Subcutaneous abdominal adipose tissue (tissue), 5 donors: ENCODE data around the gene ARG2.

Experiments used
- H3K27ac ChIP-seq: one replicate; pipeline ENCODE4 v1.7.0; 2013; ENCODE audit warnings: low read depth, mild to moderate bottlenecking, inconsistent platforms, low read length, moderate library complexity
- H3K27me3 ChIP-seq, 5 donors: one replicate each; pipeline ENCODE4 v1.7.0; 2013; ENCODE audit warnings: low read length in 5 of 5, inconsistent platforms in 1 of 5; ENCODE audit not compliant: control insufficient read depth in 5 of 5, insufficient read depth in 4 of 5
- H3K36me3 ChIP-seq, 5 donors: one replicate each; pipeline ENCODE4 v1.7.0; 2013; ENCODE audit warnings: low read length in 5 of 5; ENCODE audit not compliant: control insufficient read depth in 5 of 5, insufficient read depth in 5 of 5
- H3K4me1 ChIP-seq, 5 donors: one replicate each; pipeline ENCODE4 v1.7.0; 2013; ENCODE audit warnings: low read length in 5 of 5, mild to moderate bottlenecking in 3 of 5, moderate library complexity in 1 of 5; ENCODE audit not compliant: control insufficient read depth in 5 of 5, insufficient read depth in 5 of 5
- H3K4me3 ChIP-seq, 5 donors: one replicate each; pipeline ENCODE4 v1.7.0; 2013; ENCODE audit warnings: low read length in 5 of 5, low read depth in 1 of 5
- H3K9ac ChIP-seq, 5 donors: one replicate each; pipeline ENCODE4 v1.7.0; 2013; ENCODE audit warnings: low read length in 5 of 5, mild to moderate bottlenecking in 4 of 5, moderate library complexity in 3 of 5
- H3K9me3 ChIP-seq, 5 donors: one replicate each; pipeline ENCODE4 v1.7.0; 2013; ENCODE audit warnings: low read length in 5 of 5; ENCODE audit not compliant: control insufficient read depth in 5 of 5
- donor health status: healthy.
- donor health status: healthy.
- donor health status: healthy.
- donor health status: healthy.
- donor health status: healthy.

ARG2 gene

DNA sequence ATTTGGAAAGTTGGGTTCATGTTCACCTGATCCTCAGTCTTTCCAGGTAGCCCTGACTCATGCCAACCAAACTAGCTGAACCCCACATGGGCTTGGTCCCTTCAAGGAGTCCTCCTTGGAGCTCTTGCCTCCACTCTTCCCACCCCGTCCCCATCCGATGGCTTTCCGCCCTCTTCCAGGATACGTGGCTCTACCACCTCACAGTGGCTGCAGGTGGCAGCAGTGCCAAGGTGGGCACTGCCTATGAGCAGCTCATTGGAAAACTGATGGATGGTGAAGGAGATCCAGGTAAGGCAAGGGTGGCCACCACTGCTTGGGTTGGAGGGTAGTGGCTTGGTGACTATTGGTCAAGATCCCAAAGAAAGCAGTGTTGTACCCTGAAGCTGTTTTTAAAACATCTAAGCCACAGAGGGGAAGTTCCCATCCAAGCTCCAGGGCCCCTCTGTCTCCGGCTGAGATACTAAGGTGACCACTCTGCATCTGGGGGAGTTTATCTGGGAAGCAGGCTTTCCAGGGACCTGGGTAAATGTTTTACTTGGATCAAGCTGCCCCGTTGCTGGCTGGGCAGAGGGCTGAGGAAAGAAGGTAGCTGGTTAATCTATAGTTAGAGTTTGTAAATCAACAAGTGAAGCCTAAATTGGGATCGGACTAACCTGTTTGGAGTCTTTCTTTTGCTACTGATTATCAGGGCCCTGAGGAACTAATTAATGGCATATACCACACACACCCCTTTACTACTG, 43.3 kb upstream of the ARG2 start:
- H3K9ac ChIP-seq: no peak overlapping the region
- H3K27ac ChIP-seq: no peak overlapping the region
- peaks cover 0 to 31% (median 22%) of the 10 kb centered on the region in 5 donors for H3K36me3 ChIP-seq
- H3K27me3 ChIP-seq: no peaks in the 10 kb centered on the region
- H3K9me3 ChIP-seq: no peaks in the 10 kb centered on the region
- H3K4me3 ChIP-seq: no peak overlapping the region
- peaks cover 0 to 3% (median 0%) of the 10 kb centered on the region in 5 donors for H3K4me1 ChIP-seq

DNA sequence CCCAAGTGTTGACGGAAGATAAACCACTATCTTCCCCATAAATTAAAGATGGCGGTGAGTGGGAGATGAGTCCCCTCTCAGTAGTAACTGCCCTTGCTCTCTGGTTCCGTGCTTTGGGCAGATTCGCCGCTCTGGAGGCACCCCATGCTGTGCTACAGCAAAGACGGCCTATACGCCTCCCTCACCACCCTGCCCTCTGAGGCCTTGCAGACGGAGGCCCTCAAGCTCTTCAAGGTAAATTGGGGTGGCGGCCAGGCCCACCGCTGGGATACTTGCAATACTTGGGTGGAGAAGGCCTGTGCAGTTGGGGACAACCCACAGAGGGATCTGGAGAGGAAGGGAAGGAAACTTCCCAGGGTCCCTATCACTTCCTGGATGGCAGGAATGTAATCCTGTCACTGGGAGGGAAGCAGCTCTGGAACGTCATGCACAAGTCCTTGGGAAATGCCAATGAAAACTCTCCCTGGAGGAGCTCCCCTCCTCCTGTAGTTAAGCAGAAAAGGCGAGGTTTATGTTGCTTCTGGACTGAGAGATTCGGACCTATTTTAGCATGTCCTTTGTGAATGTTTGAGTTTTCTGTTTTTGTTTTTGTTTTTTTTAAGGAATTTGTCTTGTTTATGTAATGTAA, 42.4 kb upstream of the ARG2 start:
- no peak overlapping the region for H3K27ac ChIP-seq

DNA sequence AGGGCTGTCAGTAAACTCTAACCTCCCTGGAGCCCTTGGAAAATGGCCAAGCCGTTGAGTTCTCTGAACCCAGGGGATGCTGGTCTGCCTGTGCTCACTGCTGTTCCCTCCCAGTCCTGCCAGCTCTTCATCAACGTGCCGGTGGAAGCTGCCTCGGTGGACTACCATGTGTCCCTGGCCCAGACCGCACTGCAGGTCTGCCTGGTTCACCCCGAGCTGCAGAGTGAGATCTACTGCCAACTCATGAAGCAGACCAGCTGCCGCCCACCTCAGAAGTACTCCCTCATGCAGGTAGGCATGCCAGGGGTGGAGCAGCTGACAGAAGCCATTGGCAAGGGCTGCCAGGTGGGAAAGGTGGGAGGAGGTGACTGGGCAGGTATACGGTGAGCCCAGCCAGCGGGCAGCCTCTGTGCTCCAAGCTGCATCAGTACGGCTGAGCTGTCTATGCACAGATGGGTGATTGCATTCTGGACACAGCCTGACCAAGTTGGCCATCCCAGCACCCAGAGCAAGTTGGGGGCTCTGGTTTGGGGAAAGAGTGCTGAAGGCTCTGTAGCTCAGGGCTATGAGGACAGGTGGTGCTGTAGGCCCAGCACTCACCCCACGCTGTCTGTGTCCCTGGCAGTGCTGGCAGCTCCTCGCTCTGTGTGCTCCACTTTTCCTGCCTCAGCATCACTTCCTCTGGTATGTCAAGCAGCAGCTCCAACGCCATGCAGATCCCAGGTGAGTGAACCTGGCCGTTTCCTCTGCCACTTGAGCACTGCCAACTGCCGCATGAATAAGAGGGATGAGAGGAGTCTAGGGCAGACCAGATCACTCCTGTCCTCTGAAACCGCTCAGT, 41.6 kb upstream of the ARG2 start:
- H3K4me1 ChIP-seq: peaks cover 0 to 3% (median 0%) of the 10 kb centered on the region in 5 donors
- H3K4me3 ChIP-seq: no peak overlapping the region
- no peaks in the 10 kb centered on the region for H3K9me3 ChIP-seq
- H3K27ac ChIP-seq: no peak overlapping the region
- peaks cover 0 to 38% (median 22%) of the 10 kb centered on the region in 5 donors for H3K36me3 ChIP-seq
- H3K27me3 ChIP-seq: no peaks in the 10 kb centered on the region
- no peak overlapping the region for H3K9ac ChIP-seq

More for the DNA sequence above, 42.4 kb upstream of the ARG2 start:
- no peak overlapping the region for H3K9ac ChIP-seq
- H3K4me3 ChIP-seq: no peak overlapping the region
- peaks cover 0 to 38% (median 22%) of the 10 kb centered on the region in 5 donors for H3K36me3 ChIP-seq
- H3K9me3 ChIP-seq: no peaks in the 10 kb centered on the region
- H3K27me3 ChIP-seq: no peaks in the 10 kb centered on the region
- peaks cover 0 to 3% (median 0%) of the 10 kb centered on the region in 5 donors for H3K4me1 ChIP-seq

DNA sequence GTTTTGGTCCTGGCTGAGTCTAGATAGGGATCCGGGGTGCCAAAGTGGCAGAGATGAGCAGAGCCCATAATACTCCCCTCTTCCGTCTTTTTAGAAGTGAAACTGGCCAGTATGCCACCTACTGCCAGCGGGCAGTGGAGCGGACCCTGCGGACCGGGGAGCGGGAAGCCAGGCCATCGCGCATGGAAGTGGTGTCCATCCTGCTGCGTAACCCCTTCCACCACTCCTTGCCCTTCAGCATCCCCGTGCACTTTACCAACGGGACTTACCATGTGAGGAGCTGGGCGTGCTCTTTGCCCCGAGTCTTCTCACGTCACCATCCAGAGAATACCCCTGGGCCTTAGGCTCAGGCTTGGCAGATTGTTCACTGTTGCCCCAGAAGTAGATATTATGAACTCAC, 40.7 kb upstream of the ARG2 start:
- H3K36me3 ChIP-seq: peaks cover 0 to 38% (median 23%) of the 10 kb centered on the region in 5 donors
- no peak overlapping the region for H3K27ac ChIP-seq
- no peaks in the 10 kb centered on the region for H3K9me3 ChIP-seq
- H3K4me3 ChIP-seq: no peak overlapping the region
- peaks cover 0 to 3% (median 0%) of the 10 kb centered on the region in 5 donors for H3K4me1 ChIP-seq
- H3K9ac ChIP-seq: no peak overlapping the region
- H3K27me3 ChIP-seq: no peaks in the 10 kb centered on the region

DNA sequence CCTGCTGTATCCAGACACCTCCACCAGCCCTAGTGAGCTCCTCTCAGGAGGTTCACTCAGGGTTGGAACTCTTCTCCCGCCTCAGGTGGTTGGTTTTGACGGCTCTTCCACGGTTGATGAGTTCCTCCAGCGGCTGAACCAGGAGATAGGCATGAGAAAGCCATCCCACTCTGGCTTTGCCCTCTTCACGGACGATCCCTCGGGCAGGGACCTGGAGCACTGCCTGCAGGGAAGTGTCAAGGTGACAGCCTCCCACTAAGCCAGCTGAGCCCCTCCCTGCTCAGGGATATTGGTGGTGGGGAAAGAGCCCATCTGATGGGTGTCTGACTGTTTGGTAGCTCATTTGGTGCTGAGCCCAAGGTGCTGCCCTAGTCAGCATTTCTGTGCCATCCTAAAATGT, 40.1 kb upstream of the ARG2 start:
- H3K4me1 ChIP-seq: peaks cover 0 to 3% (median 0%) of the 10 kb centered on the region in 5 donors
- H3K4me3 ChIP-seq: no peak overlapping the region
- H3K9me3 ChIP-seq: no peaks in the 10 kb centered on the region
- no peak overlapping the region for H3K27ac ChIP-seq
- no peaks in the 10 kb centered on the region for H3K27me3 ChIP-seq
- no peak overlapping the region for H3K9ac ChIP-seq
- H3K36me3 ChIP-seq: peaks cover 0 to 38% (median 20%) of the 10 kb centered on the region in 5 donors

DNA sequence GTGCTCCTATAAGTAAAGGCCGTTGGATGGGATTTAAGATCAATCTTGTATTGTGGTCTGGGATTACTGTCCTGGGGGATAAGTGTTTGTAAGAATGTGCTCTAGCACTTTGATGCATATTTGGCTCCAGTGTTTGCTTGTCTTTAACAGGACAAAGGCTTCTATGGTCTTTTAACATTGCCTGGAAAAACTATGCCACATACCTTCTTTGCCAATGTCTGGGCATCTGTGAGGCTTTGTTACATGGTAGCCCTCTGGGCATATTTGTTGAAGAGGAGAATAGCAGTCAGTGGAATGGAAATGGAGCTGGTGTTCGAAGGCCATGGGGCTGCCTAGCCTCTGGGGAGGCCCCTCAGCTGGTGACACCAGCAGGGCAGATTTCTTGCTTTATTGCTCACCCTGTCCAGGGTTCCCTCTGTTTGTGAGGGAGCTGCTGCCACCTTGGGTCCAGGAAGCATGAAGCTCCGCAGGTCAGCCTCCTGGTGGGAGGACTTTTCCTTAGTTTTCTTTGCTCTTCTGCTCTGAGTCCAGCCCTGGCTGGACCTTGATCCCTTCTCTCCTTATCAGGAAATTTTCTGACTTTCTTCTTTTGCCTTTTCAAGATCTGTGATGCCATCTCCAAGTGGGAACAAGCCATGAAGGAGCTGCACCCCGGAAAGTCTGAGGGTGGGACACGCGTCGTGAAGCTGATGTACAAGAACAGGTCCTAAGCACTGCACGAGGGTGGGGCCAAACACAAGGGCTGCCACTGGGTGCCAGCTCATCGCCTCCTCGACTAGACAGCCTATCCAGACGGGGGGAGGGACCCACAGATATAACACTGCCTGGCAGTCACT, 39.2 kb upstream of the ARG2 start:
- peaks cover 0 to 3% (median 0%) of the 10 kb centered on the region in 5 donors for H3K4me1 ChIP-seq
- H3K36me3 ChIP-seq: peaks cover 0 to 37% (median 22%) of the 10 kb centered on the region in 5 donors
- H3K9me3 ChIP-seq: no peaks in the 10 kb centered on the region
- no peak overlapping the region for H3K27ac ChIP-seq
- no peak overlapping the region for H3K9ac ChIP-seq
- no peak overlapping the region for H3K4me3 ChIP-seq
- no peaks in the 10 kb centered on the region for H3K27me3 ChIP-seq

DNA sequence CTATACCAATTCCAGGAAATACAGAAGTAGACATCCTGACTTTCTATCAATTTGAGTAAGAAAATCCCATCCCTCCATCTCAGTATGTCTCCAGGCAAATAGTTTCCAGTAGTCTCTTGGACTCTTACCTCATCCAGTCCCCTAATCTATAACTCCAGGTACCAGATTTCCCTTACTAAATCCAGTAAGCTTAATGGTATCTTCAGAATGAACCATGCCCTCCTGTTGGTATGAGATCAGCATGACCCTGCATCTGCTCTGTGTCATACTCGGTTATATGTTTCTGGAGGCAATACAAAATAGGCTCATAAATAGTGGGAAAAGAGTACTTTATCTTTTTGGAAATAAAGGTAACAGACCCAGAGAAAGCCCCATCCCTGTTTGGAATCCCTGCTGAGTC, 38.1 kb upstream of the ARG2 start:
- Histone ChIP-seq H3K36me3 (peaks cover 0 to 43% (median 28%) of the 10 kb centered on the region in 5 donors), H3K27ac (no peak overlapping the region), H3K9ac (no peak overlapping the region), H3K4me3 (no peak overlapping the region), H3K27me3 (no peaks in the 10 kb centered on the region), H3K9me3 (no peaks in the 10 kb centered on the region), H3K4me1 (peaks cover 0 to 9% (median 0%) of the 10 kb centered on the region in 5 donors)

DNA sequence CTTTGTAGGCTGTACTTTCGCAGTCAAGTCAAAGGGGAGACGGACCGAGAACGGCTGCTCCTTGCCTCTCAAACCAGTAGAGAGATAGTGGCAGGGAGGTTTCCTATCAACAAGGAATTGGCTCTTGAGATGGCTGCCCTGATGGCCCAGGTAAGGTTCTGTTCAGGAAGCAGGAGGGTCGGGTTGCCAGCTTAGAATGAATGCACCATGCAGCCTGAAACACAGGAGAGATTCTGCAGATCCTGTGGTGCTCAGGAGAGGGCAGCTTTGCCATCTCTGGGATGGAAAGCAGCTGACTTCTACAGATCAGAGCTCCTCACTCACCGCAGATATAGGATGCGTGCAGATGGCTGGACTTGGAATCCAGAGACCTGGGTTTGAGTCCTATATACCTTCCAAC, 37.7 kb upstream of the ARG2 start:
- peaks cover 0 to 46% (median 29%) of the 10 kb centered on the region in 5 donors for H3K36me3 ChIP-seq
- no peak overlapping the region for H3K27ac ChIP-seq

More for the DNA sequence above, 37.7 kb upstream of the ARG2 start:
- Histone ChIP-seq H3K9ac (no peak overlapping the region), H3K4me3 (no peak overlapping the region), H3K4me1 (peaks cover 0 to 11% (median 0%) of the 10 kb centered on the region in 5 donors), H3K9me3 (no peaks in the 10 kb centered on the region), H3K27me3 (no peaks in the 10 kb centered on the region)
